GM19099 (cell line): Measurements from ENCODE around the gene HSD17B12.

ENCODE experiments used
- POLR2A ChIP-seq: IDR thresholded peaks from 3 replicates; pipeline ENCODE4 v1.6.1; 2011; ENCODE audit warnings: low read depth; ENCODE audit not compliant: insufficient read length; ENCODE audit errors: extremely low read depth

The HSD17B12 gene

DNA sequence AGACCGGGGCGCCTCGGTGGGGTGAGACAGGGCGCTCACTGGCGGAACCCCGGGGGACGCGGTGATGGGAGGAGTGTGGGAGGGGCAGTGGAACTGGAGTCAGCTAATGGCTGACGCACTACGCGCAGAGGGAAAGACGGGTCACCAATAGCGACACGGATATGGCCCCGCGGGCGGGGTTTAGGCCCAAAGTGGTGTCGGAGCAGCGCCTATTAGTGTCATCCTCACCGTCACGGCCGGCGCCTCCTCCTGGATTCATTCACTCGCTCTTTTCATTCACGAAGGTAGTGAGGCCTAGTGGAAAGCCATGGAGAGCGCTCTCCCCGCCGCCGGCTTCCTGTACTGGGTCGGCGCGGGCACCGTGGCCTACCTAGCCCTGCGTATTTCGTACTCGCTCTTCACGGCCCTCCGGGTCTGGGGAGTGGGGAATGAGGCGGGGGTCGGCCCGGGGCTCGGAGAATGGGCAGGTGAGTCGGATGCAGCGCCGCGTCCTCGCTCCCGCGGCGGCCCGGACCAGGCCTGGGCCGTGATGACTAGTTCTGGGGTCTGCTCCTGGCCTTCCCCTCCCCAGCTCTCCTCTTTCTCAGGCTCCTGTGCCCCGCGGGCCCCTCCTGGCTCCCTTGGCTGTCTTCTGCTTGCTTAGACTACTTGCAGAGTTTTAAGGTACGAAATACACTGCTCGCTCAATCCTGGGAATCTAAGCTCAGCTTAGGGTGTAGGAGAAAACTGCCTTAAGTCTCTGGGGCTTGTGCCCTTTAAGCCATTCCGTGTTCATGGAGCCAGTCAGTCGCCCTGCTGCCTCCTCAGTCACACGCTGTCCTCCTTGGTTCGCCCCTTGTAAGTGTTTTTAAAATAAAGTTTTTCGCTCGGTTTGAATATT lies at the start of gene HSD17B12:
Gene HSD17B12 (plus strand): TSS at position 218 of the 880 bp plus-strand sequence. CDS start 90 bp downstream, at position 308.
- peak; percentile 93 for TF ChIP-seq POLR2A

- no peak for TF ChIP-seq POLR2A
These were observed 48.8 kb upstream of the HSD17B12 start for GRCh38 chr11:43631732-43632131.

- no peak for TF ChIP-seq POLR2A
These were observed 48.4 kb upstream of the HSD17B12 start for GRCh38 chr11:43632181-43632580.

- no peak for TF ChIP-seq POLR2A
These were observed 41.8 kb upstream of the HSD17B12 start for GRCh38 chr11:43638717-43639116.

DNA sequence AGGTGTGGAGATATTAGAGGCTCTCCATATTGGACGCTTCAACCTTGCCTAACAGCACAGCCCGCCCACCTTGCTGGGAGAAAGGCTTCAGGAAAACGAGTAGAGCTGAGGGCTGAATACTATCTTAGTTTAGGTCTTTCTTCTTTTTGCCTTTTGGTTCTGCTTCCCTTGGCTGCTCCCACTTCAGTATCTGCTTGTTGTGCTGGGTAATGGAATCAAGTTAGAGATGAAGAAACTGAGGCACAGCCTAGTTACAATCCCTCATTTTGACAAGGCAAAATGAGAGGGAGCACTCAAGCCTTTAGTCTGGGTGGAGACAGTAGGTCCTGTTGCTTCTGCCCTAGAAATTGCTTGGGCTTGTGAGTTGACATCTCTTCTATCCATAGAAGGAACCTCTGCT lies 41.3 kb upstream of the HSD17B12 start:
- TF ChIP-seq POLR2A: no peak

- TF ChIP-seq POLR2A: no peak
These were observed 40.6 kb upstream of the HSD17B12 start for GRCh38 chr11:43639920-43640319.

DNA sequence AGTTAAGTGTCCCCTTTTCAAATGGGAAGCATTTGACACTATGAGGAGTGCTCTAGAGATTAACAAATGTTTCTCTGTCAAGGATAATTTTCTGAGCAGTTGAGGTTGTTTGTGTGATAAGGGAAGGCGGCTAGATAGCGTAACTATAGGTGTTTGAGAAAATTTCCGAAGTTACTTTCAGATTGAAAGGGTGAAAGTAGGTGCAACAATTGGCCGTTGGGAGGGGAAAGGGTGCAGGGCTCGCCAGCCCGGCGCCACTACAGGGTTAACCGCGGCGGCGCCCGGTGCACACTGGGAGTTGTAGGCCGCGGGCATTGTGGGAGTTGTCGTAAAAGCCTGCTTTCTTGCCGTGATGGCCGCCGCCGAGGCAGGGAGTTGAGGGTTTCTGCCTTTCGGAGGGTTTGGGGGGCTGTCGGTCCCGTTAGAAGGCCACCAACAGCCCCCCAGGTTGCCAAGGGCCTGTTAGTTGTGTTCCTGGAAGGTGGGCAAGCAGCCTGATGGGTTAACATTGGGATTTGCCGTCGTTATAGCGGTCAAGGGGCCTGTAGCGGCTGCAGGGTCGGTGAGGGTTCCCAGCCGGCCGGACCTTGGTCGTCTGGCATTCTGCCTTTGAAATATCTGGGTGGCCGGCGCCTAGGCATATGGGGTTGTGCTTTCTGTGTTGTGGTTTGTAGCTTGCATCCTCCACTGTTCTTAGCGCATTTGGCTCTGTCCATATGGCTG lies 36.5 kb upstream of the HSD17B12 start:
- peak; percentile 72 for TF ChIP-seq POLR2A

DNA sequence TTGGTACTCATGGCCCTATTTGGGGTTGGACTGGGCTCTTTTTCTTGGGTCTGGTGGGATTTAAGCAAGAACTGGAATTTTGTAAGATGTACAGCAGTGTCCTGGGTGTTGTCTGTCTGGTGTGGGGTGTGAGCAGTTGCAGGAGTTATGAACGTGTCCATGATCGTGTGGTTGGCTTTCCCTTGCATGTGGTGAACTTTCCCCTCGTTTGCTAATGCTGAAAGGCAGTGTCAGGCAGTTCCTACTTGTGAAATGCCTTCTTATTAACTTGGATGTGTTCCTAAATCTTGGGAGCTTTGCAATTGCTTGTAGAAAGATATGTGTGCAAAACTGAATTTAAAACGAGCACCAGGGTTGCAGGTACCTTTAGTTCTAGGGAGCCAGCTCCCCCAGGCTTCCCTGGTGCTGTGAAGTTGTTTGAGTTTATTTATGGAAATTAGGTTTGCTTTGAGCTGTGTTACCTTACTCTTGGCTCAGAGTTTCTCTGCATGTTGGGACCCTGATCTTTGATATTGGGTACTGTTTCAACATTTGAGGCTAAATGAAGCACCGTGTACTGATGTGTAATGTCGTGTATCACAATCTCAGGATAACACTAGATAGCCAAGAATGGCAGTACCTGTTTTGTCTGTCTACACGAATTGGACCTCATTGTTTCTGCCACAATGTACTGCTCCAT lies 35.8 kb upstream of the HSD17B12 start:
- TF ChIP-seq POLR2A: no peak

- TF ChIP-seq POLR2A: no peak
These were observed 33.8 kb upstream of the HSD17B12 start for GRCh38 chr11:43646767-43647166.

- no peak for TF ChIP-seq POLR2A
These were observed 31.6 kb upstream of the HSD17B12 start for GRCh38 chr11:43648888-43649287.

DNA sequence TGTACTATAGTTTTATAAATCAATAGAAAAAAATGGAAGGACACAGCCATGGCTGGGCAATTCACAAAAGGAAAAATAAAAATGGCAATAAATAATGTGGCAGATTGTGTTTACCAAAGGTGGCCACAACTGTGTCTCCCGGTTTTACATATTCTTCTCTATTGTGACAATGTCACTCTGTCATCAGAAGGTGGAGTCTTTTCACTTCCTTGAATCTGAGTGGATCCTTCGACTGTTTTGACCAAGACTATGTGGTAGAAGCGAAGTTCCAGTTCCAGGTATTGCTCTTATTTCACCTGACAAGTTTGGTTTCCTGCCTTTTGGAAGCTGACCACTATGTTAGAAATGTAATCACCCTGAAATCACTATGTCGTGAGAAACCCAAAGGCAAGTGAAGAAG lies 31.0 kb upstream of the HSD17B12 start:
- no peak for TF ChIP-seq POLR2A

GRCh38 chr11:43649921-43650320 lies 30.6 kb upstream of the HSD17B12 start:
- no peak for TF ChIP-seq POLR2A

DNA sequence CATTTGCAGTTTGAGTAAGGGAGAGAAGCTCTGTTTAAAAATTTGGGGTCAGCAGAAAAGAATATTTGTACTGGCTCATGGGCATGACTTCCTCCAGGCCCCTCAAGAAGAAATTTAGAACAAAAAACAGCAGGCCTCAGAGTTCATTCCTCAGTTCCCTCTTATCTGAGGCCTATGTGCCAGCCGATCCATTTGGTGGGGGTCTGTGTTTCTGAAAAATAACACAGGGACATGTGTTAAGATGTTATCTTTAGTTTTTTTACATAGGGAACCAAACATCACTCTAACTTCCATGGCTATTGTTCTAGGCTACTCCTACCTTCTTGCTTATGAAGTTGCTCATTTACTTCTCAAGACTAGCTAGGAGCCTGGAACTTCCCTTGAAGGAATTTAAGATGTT lies 16.2 kb upstream of the HSD17B12 start:
- no peak for TF ChIP-seq POLR2A

DNA sequence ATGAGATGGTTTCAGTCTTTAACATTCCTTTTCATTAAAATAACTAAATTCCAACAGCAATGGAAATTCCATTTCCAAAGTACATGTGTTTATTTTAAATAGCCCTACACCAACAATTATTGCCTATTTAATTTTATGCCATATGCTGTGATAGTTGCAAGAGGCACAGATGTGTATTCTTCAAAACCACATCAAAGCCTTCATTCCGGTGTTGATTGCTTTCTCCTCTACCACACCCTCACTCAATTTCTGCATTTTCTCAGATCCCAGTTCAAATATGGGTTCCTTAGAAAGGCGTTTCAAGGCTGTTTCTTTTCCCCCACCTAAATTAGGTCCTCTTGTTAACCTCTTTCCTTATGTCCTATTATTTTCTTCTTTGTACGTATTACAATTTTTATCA lies 6.0 kb upstream of the HSD17B12 start:
- TF ChIP-seq POLR2A: no peak

DNA sequence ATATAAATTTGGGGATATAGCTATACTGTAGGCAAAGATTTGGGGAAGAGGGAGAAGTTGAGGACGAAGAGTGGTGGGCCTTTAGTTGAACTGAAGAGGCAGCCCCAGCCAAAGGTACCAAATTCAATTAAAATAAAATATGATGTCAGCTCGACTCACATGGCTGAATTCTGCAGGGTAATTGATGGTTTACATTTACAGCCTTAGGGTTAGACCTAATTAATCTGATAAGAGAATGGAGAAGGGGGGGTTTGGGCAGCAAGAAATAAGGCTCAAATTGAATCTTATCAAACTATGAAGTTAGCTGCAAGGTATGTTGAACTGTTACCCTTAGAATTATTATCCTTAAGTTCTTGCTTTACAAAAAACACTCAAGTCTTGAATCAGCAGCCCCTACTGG lies 3.6 kb upstream of the HSD17B12 start:
- no peak for TF ChIP-seq POLR2A

DNA sequence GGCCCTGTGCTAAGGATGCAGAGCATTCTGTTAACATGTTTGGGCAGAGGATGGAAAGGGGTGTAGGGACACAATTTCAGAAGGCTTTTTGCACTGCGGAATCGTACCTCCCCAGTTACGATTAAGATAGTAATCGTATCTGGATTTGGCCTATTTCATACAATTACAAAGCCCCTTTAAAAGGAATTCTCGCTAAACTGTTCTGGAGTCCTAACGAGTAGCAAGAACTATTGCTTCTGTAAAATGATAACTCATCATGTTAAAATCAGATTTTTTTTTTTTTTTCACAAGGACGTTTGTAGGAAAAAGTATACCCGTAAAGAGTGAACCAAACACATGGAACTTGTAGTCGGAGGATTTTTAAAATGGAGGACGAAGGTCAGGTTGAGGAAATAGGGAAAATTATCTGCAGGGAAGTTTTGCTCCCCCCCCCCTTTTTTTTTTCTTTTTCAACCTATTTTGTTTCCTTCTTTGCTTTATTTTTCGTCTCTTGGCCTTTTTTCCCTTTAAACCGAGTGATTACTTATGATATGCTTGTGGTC lies 934 bp downstream of the HSD17B12 start:
- no peak for TF ChIP-seq POLR2A

GRCh38 chr11:43685440-43685839 lies 4.9 kb downstream of the HSD17B12 start:
- no peak for TF ChIP-seq POLR2A
